WTC11 (cell line): ENCODE measurements around the gene NKD1. TPM values are rescaled to one million over a fixed set of nuclear protein-coding genes. Genes with fewer than 3 reads are reported as not detected.

Source experiments
- ATAC-seq: fragments of 200-7000 bp; cut with Tn5 transposase; 2 replicates; pipeline ENCODE4 v1.10.0; 2021; ENCODE audit warnings: mild to moderate bottlenecking, moderate library complexity
- CTCF ChIA-PET: fragments of 300-600 bp; sonication (Branson Sonifier 250); formaldehyde crosslinking; loops from one replicate; lab custom pipeline; 2021; ENCODE audit warnings: antibody characterized with exemption; lab: Charles Lee
- POLR2A ChIA-PET: fragments of 350-600 bp; sonication (Branson Sonifier 250); formaldehyde crosslinking; loops from one replicate; lab custom pipeline; 2021; ENCODE audit warnings: antibody characterized with exemption; lab: Charles Lee
- DNase-seq: peaks from one replicate; pipeline ENCODE4 v3.0.0; 2021; ENCODE audit warnings: low spot score
- H3K27ac Mint-ChIP-seq: 2 replicates; pipeline ENCODE4 v1.8.0; 2021; ENCODE audit warnings: mixed read lengths
- H3K27me3 Mint-ChIP-seq: 2 replicates; pipeline ENCODE4 v1.8.0; 2021; ENCODE audit warnings: low read depth, mild to moderate bottlenecking, moderate library complexity, mixed read lengths
- H3K36me3 Mint-ChIP-seq: 2 replicates; pipeline ENCODE4 v1.8.0; 2021; ENCODE audit warnings: mixed read lengths
- H3K4me1 Mint-ChIP-seq: 2 replicates; pipeline ENCODE4 v1.8.0; 2022; ENCODE audit warnings: mixed read lengths
- H3K4me3 Mint-ChIP-seq: 2 replicates; pipeline ENCODE4 v1.8.0; 2021; ENCODE audit warnings: mild to moderate bottlenecking, moderate library complexity, mixed read lengths
- H3K9me3 Mint-ChIP-seq: 2 replicates; pipeline ENCODE4 v1.8.0; 2021; ENCODE audit warnings: mixed read lengths
- AFF4 ChIP-seq: sonication (generic); formaldehyde crosslinking; IDR thresholded peaks from 2 replicates; pipeline ENCODE4 v1.8.1; 2023; ENCODE audit warnings: mild to moderate bottlenecking, missing genetic modification reagents, borderline replicate concordance
- CDX4 ChIP-seq: fragments of 250-450 bp; sonication (Bioruptor Pico); IDR thresholded peaks from 2 replicates; pipeline ENCODE4 v1.9.0; 2021; ENCODE audit warnings: moderate library complexity, mild to moderate bottlenecking, inconsistent platforms, borderline replicate concordance
- CREB1 ChIP-seq: sonication (generic); formaldehyde crosslinking; IDR thresholded peaks from 2 replicates; pipeline ENCODE4 v1.8.0; 2023; ENCODE audit warnings: mild to moderate bottlenecking, missing genetic modification reagents
- CTCF ChIP-seq: fragments of 200-600 bp; IDR thresholded peaks from 2 replicates; pipeline ENCODE4 v1.8.0; 2022; ENCODE audit warnings: antibody characterized with exemption
- ETV6 ChIP-seq: sonication (generic); formaldehyde crosslinking; IDR thresholded peaks from 2 replicates; pipeline ENCODE4 v1.8.1; 2022; ENCODE audit warnings: mild to moderate bottlenecking, missing genetic modification reagents
- FOXP4 ChIP-seq: sonication (generic); formaldehyde crosslinking; IDR thresholded peaks from 2 replicates; pipeline ENCODE4 v1.8.0; 2022; ENCODE audit warnings: mild to moderate bottlenecking, missing genetic modification reagents
- GABPB1 ChIP-seq: sonication (generic); formaldehyde crosslinking; IDR thresholded peaks from 2 replicates; pipeline ENCODE4 v1.8.1; 2023; ENCODE audit warnings: mild to moderate bottlenecking, missing genetic modification reagents
- HMGXB4 ChIP-seq: sonication (generic); formaldehyde crosslinking; IDR thresholded peaks from 2 replicates; pipeline ENCODE4 v1.8.1; 2023; ENCODE audit warnings: mild to moderate bottlenecking, moderate library complexity, missing genetic modification reagents
- JAZF1 ChIP-seq: fragments of 250-450 bp; sonication (Bioruptor Pico); IDR thresholded peaks from 2 replicates; pipeline ENCODE4 v1.9.0; 2021; ENCODE audit warnings: moderate library complexity, mild to moderate bottlenecking, inconsistent platforms
- MAX ChIP-seq: sonication (generic); formaldehyde crosslinking; IDR thresholded peaks from 2 replicates; pipeline ENCODE4 v1.8.0; 2022; ENCODE audit warnings: mild to moderate bottlenecking, missing genetic modification reagents
- MYBL2 ChIP-seq: sonication (generic); formaldehyde crosslinking; IDR thresholded peaks from 2 replicates; pipeline ENCODE4 v1.8.1; 2023; ENCODE audit warnings: mild to moderate bottlenecking, moderate library complexity, missing genetic modification reagents
- PRRX2 ChIP-seq: fragments of 250-450 bp; sonication (Bioruptor Pico); IDR thresholded peaks from 2 replicates; pipeline ENCODE4 v1.8.0; 2021; ENCODE audit warnings: mild to moderate bottlenecking
- TEAD4 ChIP-seq: sonication (generic); formaldehyde crosslinking; IDR thresholded peaks from 2 replicates; pipeline ENCODE4 v1.8.0; 2022; ENCODE audit warnings: mild to moderate bottlenecking, missing genetic modification reagents
- ZNF416 ChIP-seq: fragments of 250-450 bp; sonication (Bioruptor Pico); IDR thresholded peaks from 2 replicates; pipeline ENCODE4 v1.9.0; 2021; ENCODE audit warnings: mild to moderate bottlenecking, inconsistent platforms
- ZNF423 ChIP-seq: fragments of 250-450 bp; sonication (Bioruptor Pico); IDR thresholded peaks from 2 replicates; pipeline ENCODE4 v2.1.2; 2022; ENCODE audit warnings: mild to moderate bottlenecking, moderate library complexity
- ZNF512 ChIP-seq: sonication (generic); formaldehyde crosslinking; IDR thresholded peaks from 2 replicates; pipeline ENCODE4 v1.8.1; 2022; ENCODE audit warnings: missing genetic modification reagents, borderline replicate concordance
- total RNA-seq: library from RNA; stranded (reverse); gene quantifications from 3 replicates; pipeline ENCODE4 v1.2.3, GENCODE V29; 2021

Gene NKD1
- total RNA-seq, 1 experiment from 2014 or later, result 6.0 TPM

GRCh38 chr16:50539053-50539695, 9.0 kb upstream of the NKD1 start:
- no peaks in the 10 kb centered on the region for H3K36me3 Mint-ChIP-seq
- H3K9me3 Mint-ChIP-seq, result peaks cover 11% of the 10 kb centered on the region
- ATAC-seq, result 0 out of 2 replicates have a peak, but pooled peaks have one; percentile 14
- POLR2A ChIA-PET, result no interaction called here
- peaks cover 23% of the 10 kb centered on the region for H3K4me1 Mint-ChIP-seq
- H3K27me3 Mint-ChIP-seq, result peaks cover 7% of the 10 kb centered on the region
- CTCF ChIA-PET, result interaction anchor here (1.6 kb wide), 1 partner anchor 167 kb away, joined by 11 read pairs; no protein-coding TSS in a partner anchor
- no peak overlapping the region for H3K4me3 Mint-ChIP-seq
- no peak for DNase-seq
- peak overlapping the region; percentile 47; the same call in 1 of the 2 replicates for H3K27ac Mint-ChIP-seq
- TF ChIP-seq GABPB1 (peak; percentile 72), PRRX2 (CRISPR knock-in tag) (no peak)
- TF ChIP-seq, all 79 proteins: peak for 1

GRCh38 chr16:50539822-50540710, 8.1 kb upstream of the NKD1 start:
- Mint-ChIP-seq H3K4me3 (no peak overlapping the region), H3K27me3 (peaks cover 10% of the 10 kb centered on the region), H3K36me3 (no peaks in the 10 kb centered on the region), H3K9me3 (peaks cover 5% of the 10 kb centered on the region), H3K4me1 (peaks cover 28% of the 10 kb centered on the region), H3K27ac (no peak overlapping the region)
- POLR2A ChIA-PET, result no interaction called here
- TF ChIP-seq TEAD4 (CRISPR knock-in tag) (no peak), HMGXB4 (CRISPR knock-in tag) (no peak), ZNF416 (CRISPR knock-in tag) (no peak), MYBL2 (CRISPR knock-in tag) (no peak), ZNF512 (CRISPR knock-in tag) (no peak), CREB1 (no peak), CDX4 (no peak), ZNF423 (CRISPR knock-in tag) (no peak)
- DNase-seq, result peak; percentile 39
- peak; percentile 43 for ATAC-seq
- CTCF ChIA-PET, result interaction anchor here (0.6 to 1.6 kb wide), 13 partner anchors 10 to 213 kb away, joined by 3 to 11 read pairs (median 3); no protein-coding TSS in a partner anchor

GRCh38 chr16:50540711-50541007, 7.5 kb upstream of the NKD1 start:
- H3K27me3 Mint-ChIP-seq, result peaks cover 10% of the 10 kb centered on the region
- TF ChIP-seq JAZF1 (CRISPR knock-in tag), result no peak
- TF ChIP-seq ETV6, result no peak
- TF ChIP-seq FOXP4 (CRISPR knock-in tag), result no peak
- TF ChIP-seq PRRX2 (CRISPR knock-in tag), result no peak
- no peak for TF ChIP-seq CTCF
- TF ChIP-seq MAX (CRISPR knock-in tag), result no peak
- TF ChIP-seq ZNF416 (CRISPR knock-in tag), result no peak
- TF ChIP-seq AFF4, result no peak

More at GRCh38 chr16:50540711-50541007, 7.5 kb upstream of the NKD1 start:
- Mint-ChIP-seq H3K4me1 (peaks cover 28% of the 10 kb centered on the region), H3K36me3 (no peaks in the 10 kb centered on the region), H3K9me3 (no peaks in the 10 kb centered on the region), H3K27ac (no peak overlapping the region), H3K4me3 (no peak overlapping the region)
- ChIA-PET CTCF (interaction anchor here (0.6 to 1.6 kb wide), 14 partner anchors 10 to 272 kb away, joined by 3 to 11 read pairs (median 3); no protein-coding TSS in a partner anchor), POLR2A (no interaction called here)
- no peak for DNase-seq
- ATAC-seq, result no peak
